Left ventricle myocardium inferior (tissue), 1 donor: ENCODE measurements around the gene GPR162. TPM values are rescaled to one million over a fixed set of nuclear protein-coding genes. Genes with fewer than 3 reads are reported as not detected.

Experiments used
- DNase-seq: peaks from one replicate; pipeline ENCODE4 v3.0.0-alpha.2; 2020
- H3K27ac ChIP-seq: fragments of 200-600 bp; replicated peaks from 2 replicates; pipeline ENCODE4 v1.8.0; 2021
- H3K27me3 ChIP-seq: fragments of 200-600 bp; 2 replicates; pipeline ENCODE4 v1.8.0; 2021; ENCODE audit warnings: low read depth
- H3K36me3 ChIP-seq: fragments of 200-600 bp; 2 replicates; pipeline ENCODE4 v1.8.0; 2021
- H3K4me1 ChIP-seq: fragments of 200-600 bp; 2 replicates; pipeline ENCODE4 v1.8.0; 2021
- H3K4me3 ChIP-seq: fragments of 200-600 bp; 2 replicates; pipeline ENCODE4 v1.8.0; 2021; ENCODE audit warnings: mild to moderate bottlenecking, moderate library complexity
- H3K9me3 ChIP-seq: fragments of 200-600 bp; replicated peaks from 2 replicates; pipeline ENCODE4 v1.8.0; 2021
- CTCF ChIP-seq: fragments of 200-600 bp; IDR thresholded peaks from 2 replicates; pipeline ENCODE4 v1.8.0; 2021; ENCODE audit warnings: antibody characterized with exemption, mild to moderate bottlenecking, borderline replicate concordance
- intact Hi-C: fragments of 100-400 bp; cut with micrococcal nuclease; formaldehyde crosslinking; loops from one replicate; pipeline ENCODE4 v1.11.0; 2022
- total RNA-seq: library from RNA; stranded (reverse); fragmentation: NEBNext Ultra II Directional; extraction: Animal tissue kit (Norgen Biotek cat#: 25700); gene quantifications from one replicate; pipeline ENCODE4 v1.2.1, GENCODE V29; 2021
- donor health status: DM: no; HTN: yes; CAD: no; lungs with severe emphysema.

Gene GPR162
- total RNA-seq, 1 donor from 2014 or later, result 6.5 TPM

- intact Hi-C loops, result no loop called here
- Histone ChIP-seq H3K9me3 (no peaks in the 10 kb centered on the region), H3K27ac (no peak overlapping the region), H3K4me3 (no peak overlapping the region), H3K36me3 (no peaks in the 10 kb centered on the region), H3K4me1 (no peaks in the 10 kb centered on the region), H3K27me3 (peaks cover 6% of the 10 kb centered on the region)
- no peak for DNase-seq
- no peak for TF ChIP-seq CTCF
These were observed 22.5 kb upstream of the GPR162 start for GRCh38 chr12:6799147-6799546.

GRCh38 chr12:6807170-6807569 is 14.5 kb upstream of the GPR162 start:
- peaks cover 4% of the 10 kb centered on the region for H3K27me3 ChIP-seq
- H3K36me3 ChIP-seq, result no peaks in the 10 kb centered on the region
- H3K9me3 ChIP-seq, result no peaks in the 10 kb centered on the region
- no peak overlapping the region for H3K27ac ChIP-seq
- no peaks in the 10 kb centered on the region for H3K4me1 ChIP-seq
- TF ChIP-seq CTCF, result no peak
- intact Hi-C loops, result no loop called here
- no peak for DNase-seq
- no peak overlapping the region for H3K4me3 ChIP-seq

- H3K9me3 ChIP-seq, result no peaks in the 10 kb centered on the region
- H3K4me3 ChIP-seq, result no peak overlapping the region
- TF ChIP-seq CTCF, result no peak
- H3K27me3 ChIP-seq, result peaks cover 10% of the 10 kb centered on the region
- intact Hi-C loops, result no loop called here
- DNase-seq, result no peak
- H3K27ac ChIP-seq, result no peak overlapping the region
- H3K36me3 ChIP-seq, result no peaks in the 10 kb centered on the region
- H3K4me1 ChIP-seq, result no peaks in the 10 kb centered on the region
These were observed 12.6 kb upstream of the GPR162 start for GRCh38 chr12:6809056-6809455.

- DNase-seq, result no peak
- intact Hi-C loops, result no loop called here
- H3K4me3 ChIP-seq, result no peak overlapping the region
- no peak overlapping the region for H3K27ac ChIP-seq
- H3K36me3 ChIP-seq, result no peaks in the 10 kb centered on the region
- H3K27me3 ChIP-seq, result peaks cover 17% of the 10 kb centered on the region
- H3K9me3 ChIP-seq, result no peaks in the 10 kb centered on the region
- TF ChIP-seq CTCF, result no peak
- no peaks in the 10 kb centered on the region for H3K4me1 ChIP-seq
These were observed 10.9 kb upstream of the GPR162 start for GRCh38 chr12:6810758-6811157.

GRCh38 chr12:6813363-6813762 is 8.3 kb upstream of the GPR162 start:
- intact Hi-C loops, result no loop called here
- DNase-seq, result no peak
- no peak for TF ChIP-seq CTCF

GRCh38 chr12:6816598-6816997 is 5.0 kb upstream of the GPR162 start:
- no peak overlapping the region for H3K27ac ChIP-seq
- intact Hi-C loops, result no loop called here
- H3K4me3 ChIP-seq, result no peak overlapping the region
- H3K36me3 ChIP-seq, result no peaks in the 10 kb centered on the region
- peaks cover 24% of the 10 kb centered on the region for H3K27me3 ChIP-seq
- no peak for TF ChIP-seq CTCF
- H3K9me3 ChIP-seq, result no peaks in the 10 kb centered on the region
- H3K4me1 ChIP-seq, result peaks cover 7% of the 10 kb centered on the region
- no peak for DNase-seq

More at GRCh38 chr12:6813363-6813762, 8.3 kb upstream of the GPR162 start:
- H3K4me3 ChIP-seq, result no peak overlapping the region
- peaks cover 17% of the 10 kb centered on the region for H3K27me3 ChIP-seq
- no peaks in the 10 kb centered on the region for H3K36me3 ChIP-seq
- H3K4me1 ChIP-seq, result no peaks in the 10 kb centered on the region
- no peaks in the 10 kb centered on the region for H3K9me3 ChIP-seq
- H3K27ac ChIP-seq, result no peak overlapping the region
